Left hindlimb (tissue), 1 donor: ENCODE data around the gene APRT.
A peak's percentile ranks its signal among the peaks of the same experiment; 100 is the strongest.
"Not testable (repeated sequence)": the region's sequence is repeated elsewhere in the genome, so short reads cannot be mapped to it uniquely, and the experiment has no call there.

Experiments used
- DNase-seq: peaks from one replicate; pipeline ENCODE4 v3.0.0-alpha.2; 2018

APRT gene

GRCh38 chr16:88841521-88842307, 30.0 kb upstream of the APRT start:
- DNase-seq, result no peak

DNA sequence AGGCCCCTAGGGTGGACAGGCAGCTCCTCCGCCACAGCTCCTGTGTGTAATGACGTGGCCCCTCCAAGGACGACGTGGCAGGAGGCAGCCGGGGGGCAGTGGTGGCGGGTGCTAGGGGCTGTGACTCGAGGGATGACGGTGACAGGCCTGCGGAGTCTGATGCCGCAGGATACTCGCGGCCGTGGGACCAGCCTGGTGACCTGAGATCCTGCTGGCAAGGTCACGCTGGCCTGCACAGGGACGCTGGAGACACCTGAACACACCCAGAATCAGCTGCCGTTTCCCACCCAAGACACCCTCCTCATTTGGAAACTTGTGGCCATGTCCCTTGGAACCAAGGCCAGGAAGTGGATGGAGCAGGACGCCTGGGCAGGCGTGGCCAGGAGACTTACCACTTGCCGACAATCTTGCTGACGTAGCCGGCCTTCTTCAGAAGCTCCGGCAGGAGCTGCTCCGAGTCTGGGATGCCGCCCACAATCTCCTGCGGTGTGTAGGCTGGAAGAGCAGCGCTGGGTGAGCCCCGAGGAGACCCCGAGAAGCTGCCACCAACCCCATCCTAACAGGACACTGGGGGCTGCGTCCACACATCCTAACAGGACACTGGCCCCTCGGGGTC, 29.0 kb upstream of the APRT start:
- no peak for DNase-seq

- no peak for DNase-seq
Measured at GRCh38 chr16:88839745-88840599, 28.2 kb upstream of the APRT start.

- DNase-seq, result no peak
Measured at GRCh38 chr16:88839026-88839529, 27.4 kb upstream of the APRT start.

- no peak for DNase-seq
Measured at GRCh38 chr16:88838566-88838965, 26.8 kb upstream of the APRT start.

- DNase-seq, result no peak
Measured at GRCh38 chr16:88837806-88838205, 26.1 kb upstream of the APRT start.

DNA sequence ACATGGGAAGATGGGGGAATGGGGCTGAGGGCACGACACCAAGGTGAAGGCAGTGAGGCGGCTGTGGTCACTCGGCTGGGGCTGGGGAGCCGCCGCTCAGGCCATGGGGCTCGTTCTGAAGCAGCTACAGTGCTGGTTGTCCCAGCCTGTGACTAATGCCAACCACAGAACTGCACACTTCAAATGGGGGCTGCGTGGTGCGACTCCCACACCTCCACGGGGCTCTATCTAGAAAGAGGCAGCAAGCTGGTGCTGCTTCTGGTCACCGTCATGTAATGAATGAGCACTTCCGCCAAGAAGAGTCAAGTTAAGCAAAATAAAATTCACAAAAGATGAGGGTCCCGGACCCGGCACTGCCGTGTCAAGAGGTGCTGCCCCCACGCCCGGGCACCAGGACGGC, 25.1 kb upstream of the APRT start:
- no peak for DNase-seq

GRCh38 chr16:88835818-88836217, 24.1 kb upstream of the APRT start:
- no peak for DNase-seq

DNA sequence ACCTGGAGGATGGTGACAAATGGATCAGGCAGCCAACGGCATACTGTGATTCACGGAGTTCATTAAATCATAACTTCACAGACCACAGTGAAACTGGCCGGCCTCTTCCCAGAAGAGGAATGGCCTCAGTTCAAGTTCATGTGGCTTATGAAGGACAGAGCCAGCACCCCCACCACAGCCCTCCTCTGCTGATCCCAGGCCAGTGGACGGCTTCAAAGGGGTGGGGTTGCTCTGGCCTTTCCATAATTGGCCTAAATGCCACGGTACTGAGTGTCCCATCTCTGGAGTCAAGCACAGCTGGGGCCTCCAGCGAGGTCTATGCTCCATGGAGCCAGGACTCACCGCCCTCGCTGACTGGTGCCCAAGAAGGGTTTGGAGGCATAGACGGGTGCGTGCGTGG, 23.7 kb upstream of the APRT start:
- DNase-seq, result peak; percentile 59

- no peak for DNase-seq
Measured at GRCh38 chr16:88834670-88835069, 22.9 kb upstream of the APRT start.

DNA sequence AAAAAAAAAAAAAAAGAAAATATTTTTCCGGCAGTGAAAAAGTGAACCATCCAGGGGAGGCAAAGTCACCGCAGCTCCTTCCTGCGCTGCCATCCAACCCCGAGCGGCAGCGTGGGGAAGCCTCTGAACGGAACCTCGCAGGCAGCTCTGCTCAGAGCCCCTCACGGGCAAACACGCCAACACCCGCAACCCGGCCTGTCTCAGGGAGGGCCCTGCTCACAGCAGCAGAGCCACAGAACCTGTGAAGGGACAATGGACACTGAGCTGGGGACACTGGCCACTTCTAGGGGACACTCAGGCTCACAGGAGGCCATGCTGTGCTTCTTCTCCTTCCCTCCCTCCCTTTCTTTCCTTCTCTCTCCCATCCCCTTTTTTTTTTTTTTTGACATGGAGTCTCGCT, 21.4 kb upstream of the APRT start:
- DNase-seq, result no peak

DNA sequence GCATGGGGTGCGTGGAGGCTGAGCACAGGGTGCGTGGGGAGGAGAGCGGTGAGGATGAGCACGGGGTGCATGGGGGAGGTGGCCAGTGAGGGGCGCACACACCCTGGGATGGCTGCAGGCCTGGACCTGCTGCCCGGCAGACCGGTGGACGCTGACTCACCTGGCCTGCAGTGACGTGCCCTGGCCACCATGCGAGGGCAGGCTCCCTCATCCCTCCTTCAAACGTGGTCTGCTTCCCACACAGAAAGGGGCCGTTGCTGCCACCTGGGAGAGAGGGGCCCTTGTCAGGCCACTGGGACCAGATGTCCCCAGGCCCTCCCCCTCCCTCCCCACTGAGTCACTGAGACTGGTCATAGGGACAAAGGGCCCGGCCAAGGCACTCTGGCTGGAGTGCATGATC, 20.1 kb upstream of the APRT start:
- no peak for DNase-seq

DNA sequence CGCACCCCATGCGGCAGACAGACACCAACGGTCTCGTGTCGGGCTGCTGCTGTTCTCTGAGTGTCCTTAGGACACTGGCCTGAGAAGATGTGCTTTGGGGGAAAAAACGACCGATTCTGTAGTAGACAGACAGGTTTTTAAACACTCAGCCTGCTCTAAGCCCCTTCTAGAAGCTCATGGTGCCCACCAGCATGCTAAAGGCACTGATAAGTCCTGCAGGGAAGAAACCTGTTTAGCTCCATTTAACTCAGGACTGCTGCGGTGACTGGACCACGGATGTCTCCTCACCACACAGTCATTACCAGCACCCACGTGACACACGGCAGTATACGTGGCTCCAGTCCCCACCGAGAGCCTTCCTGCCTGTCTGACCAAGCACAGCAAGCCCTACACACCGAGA, 19.1 kb upstream of the APRT start:
- DNase-seq, result no peak

GRCh38 chr16:88830258-88830657, 18.5 kb upstream of the APRT start:
- DNase-seq, result no peak

DNA sequence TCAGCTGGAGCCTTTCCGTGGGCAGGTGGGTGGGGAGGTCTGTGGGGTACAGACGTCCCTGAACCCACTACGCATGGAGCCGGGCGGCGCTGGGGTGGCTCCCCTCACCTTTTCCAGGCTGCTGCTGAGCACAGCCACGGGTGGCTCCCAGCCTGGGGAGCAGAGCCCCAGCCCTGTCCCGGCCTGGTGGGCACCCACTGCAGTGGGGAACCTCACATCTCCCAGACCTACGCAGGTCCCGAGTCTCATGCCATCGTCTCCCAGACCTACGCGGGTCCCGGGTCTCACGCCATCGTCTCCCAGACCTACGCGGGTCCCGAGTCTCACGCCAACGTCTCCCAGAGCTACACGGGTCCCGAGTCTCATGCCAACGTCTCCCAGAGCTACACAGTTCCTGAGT, 17.0 kb upstream of the APRT start:
- DNase-seq, result no peak

DNA sequence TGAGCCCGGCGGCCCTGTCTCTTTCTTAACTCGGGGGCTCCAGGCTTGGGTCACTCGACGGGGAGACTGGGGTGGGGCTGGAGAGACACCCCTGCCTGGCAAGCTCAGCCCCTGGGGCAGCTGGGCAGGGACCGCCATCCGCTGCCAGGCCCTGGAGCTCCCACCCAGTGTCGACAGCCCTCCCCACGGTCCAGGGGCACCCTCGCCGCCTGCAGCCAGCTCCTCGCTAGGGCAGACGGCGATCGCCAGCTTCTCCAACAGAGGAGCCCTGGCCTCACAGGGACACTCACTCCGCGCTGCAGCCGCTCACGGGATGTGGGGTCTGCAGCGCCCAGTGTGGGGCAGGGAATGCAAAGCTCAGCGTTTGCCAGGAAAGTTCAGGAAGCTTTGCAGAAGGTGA, 16.0 kb upstream of the APRT start:
- no peak for DNase-seq

GRCh38 chr16:88826070-88826840, 14.5 kb upstream of the APRT start:
- DNase-seq, result no peak

- no peak for DNase-seq
Measured at GRCh38 chr16:88825146-88825545, 13.4 kb upstream of the APRT start.

- no peak for DNase-seq
Measured at GRCh38 chr16:88824256-88825077, 12.7 kb upstream of the APRT start.

- DNase-seq, result not testable (repeated sequence)
Measured at GRCh38 chr16:88823646-88824045, 11.9 kb upstream of the APRT start.

- DNase-seq, result no peak
Measured at GRCh38 chr16:88822281-88823040, 10.7 kb upstream of the APRT start.
